Stimulated activated CD4-positive, alpha-beta T cell treated with anti-CD3 and anti-CD28 coated beads, Interleukin-4, amount 100 ng/mL, for 24 hours (primary cell): ENCODE results near the gene ITM2C.

Experiments used
- DNase-seq: peaks from one replicate; pipeline ENCODE4 v3.0.0-alpha.2; 2020

The ITM2C gene

DNA sequence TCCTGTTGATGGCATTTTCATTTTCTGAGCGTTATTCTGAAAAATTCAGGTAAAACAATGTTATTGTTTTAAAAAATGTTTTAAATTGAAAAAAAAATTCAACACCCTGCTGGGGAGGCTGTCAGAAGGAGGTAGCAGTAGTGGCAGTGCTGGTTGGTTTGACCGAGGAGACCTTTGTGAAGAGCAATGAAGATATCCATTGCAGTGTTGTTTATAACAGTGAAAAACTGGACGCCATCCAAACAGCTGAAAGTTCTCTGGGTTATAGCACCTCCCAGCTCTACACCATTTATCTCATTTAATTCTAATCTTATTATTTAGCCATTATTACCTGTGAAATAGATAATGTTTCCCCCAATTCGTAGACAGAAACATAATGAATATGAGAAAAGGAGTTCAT lies 12.6 kb upstream of the ITM2C start:
- DNase-seq, result no peak

- DNase-seq, result no peak
Observed at GRCh38 chr2:230861552-230862255, 3.0 kb upstream of the ITM2C start.

GRCh38 chr2:230862292-230862691 lies 2.5 kb upstream of the ITM2C start:
- no peak for DNase-seq

GRCh38 chr2:230863031-230863430 lies 1.7 kb upstream of the ITM2C start:
- DNase-seq, result no peak

- no peak for DNase-seq
Observed at GRCh38 chr2:230863442-230864121, 1.2 kb upstream of the ITM2C start.

GRCh38 chr2:230864122-230864604 lies 579 bp upstream of the ITM2C start:
- DNase-seq, result no peak

GRCh38 chr2:230865307-230865765 lies 594 bp downstream of the ITM2C start:
- DNase-seq, result no peak

GRCh38 chr2:230865766-230866755 lies 1.3 kb downstream of the ITM2C start:
- no peak for DNase-seq

DNA sequence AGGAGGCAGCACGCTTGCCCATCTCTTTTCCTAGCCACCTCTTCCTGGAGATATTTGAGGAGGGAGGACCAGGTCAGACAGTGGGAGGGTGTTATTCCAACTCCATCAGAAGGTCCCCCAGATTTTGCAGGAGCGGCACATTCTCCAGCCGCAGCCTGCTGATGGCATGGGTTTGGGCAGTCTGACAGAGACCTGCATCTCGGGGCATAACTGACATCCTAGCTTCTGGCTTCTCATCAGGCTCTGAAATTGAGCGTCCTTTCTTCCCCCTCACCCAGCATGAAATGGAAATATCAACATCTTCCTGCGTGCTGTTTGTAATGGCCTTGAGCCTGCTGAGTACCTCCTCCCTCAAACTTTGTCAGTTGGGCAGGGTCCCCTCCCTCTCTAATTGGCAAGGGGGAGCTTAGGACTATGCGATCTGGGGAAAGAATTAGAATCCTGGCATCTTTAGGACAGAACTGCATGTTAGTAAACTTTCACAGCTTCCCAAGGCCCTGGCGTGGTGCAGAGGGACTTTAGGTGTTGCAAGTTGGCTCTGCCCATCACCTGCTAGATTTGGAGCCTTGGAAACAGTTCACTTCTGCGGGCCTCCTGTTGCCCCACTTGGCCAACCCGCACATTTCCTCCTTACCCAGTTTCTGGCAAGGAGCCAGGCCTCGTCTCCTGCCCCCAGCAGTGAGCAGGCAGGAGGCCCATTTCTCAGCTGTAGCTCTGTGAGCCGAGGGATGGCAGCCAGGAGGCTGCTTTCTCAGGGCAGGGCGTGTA lies 2.2 kb downstream of the ITM2C start:
- DNase-seq, result peak; percentile 59

- DNase-seq, result no peak
Observed at GRCh38 chr2:230868161-230868946, 3.6 kb downstream of the ITM2C start.

- DNase-seq, result no peak
Observed at GRCh38 chr2:230868947-230869913, 4.5 kb downstream of the ITM2C start.

GRCh38 chr2:230869914-230870543 lies 5.3 kb downstream of the ITM2C start:
- DNase-seq, result no peak

- DNase-seq, result no peak
Observed at GRCh38 chr2:230870544-230871360, 6.0 kb downstream of the ITM2C start.

- DNase-seq, result no peak
Observed at GRCh38 chr2:230871361-230872150, 6.8 kb downstream of the ITM2C start.

DNA sequence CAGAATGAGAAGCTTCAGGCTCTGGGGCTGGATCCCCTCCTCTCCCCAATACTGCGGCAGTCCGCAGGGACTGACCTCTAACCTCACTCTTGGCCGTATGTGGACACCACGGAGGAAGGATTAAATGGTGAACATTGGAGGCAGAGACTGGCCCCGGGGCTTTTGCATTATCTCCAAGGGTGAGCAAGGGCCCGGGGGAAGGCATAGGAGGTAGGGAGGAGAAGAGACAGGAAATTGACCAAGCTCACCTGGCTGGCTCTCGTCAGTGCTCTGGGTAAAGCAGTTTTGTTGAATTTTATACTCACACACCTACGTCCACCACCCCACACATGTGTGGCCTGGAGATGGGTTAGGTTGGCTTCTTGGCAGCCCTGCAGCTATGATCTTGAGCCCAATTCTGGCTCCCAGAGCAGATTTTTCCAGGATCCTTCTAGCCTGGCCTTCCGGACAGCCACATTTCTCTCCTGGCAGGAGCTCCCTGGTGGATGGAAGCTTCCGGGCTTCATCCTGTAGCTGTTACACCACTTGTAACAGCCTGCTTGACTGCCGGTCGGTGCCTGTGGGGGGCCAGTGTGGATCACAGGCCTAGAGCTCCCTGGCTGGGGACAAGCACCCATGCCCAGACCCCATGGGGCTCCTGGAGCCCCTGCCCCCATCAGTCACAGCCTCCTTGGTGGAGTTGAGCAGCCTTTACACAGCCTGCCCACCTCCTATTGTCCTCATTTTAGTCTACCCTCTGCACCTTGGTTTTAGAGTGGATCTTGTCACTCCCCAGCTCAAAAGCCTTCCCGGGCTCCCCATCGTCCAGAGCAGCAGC lies 7.6 kb downstream of the ITM2C start:
- DNase-seq, result no peak

DNA sequence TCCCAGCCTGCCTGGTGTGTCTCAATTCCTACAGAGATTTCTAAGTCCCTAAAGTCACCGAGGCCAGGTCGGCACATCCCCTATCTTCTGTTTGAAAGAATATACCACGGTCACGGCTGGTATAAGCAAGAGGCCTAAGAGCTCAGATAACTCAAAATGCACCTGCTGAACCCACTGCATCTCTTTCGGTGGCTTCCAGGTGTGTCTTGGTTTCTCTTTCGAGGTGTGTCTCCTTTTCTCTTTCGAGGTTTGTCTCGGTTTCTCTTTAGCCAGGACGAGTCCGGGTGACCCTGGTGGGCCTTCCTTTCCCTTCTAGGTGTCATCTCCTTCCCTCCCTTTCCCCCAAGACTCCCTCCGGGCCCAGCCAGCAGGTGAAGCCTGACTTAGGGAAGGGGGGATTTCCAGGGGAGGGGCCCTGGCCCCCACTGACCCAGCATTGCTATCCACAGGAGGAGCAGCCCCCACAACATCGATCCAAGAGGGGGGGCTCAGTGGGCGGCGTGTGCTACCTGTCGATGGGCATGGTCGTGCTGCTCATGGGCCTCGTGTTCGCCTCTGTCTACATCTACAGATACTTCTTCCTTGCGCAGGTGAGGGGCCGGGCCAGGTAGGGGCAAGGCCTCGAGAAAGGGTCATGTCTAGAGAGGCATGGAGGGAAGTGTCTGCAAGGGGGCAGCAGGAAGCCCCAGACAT lies 8.4 kb downstream of the ITM2C start:
- DNase-seq, result no peak
